HG03108 (cell line): ENCODE results near the gene ARMC6.

Source experiments
- ATAC-seq: cut with Tn5 transposase; IDR thresholded peaks from one replicate; pipeline ENCODE4 v1.9.1; 2021; ENCODE audit warnings: moderate library complexity; ENCODE audit not compliant: unreplicated experiment

ARMC6 gene

DNA sequence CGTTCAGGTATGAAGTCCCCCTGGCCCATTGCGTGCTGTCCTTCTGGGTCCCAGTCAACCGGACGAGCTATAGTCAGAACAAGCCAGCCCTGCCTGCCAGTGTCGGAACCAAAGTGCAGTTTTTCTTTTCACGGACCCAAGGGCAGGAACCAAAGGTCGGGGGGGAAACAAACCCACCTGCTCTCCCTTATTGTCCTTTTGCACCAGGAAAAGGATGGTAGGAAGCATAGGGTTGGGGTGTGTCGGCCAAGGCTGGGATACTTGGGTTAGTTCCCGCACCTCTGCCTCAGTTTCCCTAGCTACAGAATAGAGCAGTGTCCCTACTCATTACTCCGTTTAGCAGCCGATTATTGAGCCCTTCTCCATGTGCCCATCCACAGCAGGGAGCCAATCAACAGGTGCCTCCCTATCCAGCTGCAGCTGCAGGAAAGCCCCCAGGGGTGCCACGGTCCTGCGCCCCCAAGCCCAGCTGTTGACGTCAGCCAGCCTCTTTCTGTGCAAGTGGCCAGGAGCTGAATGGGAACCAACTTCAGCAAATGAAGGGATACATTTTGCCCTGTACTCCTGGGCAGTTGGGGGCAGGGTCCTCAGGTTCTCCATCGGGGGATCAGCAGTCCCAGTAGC is 21.0 kb downstream of the ARMC6 start:
- no peak for ATAC-seq

GRCh38 chr19:19054939-19055440 is 21.6 kb downstream of the ARMC6 start:
- no peak for ATAC-seq

GRCh38 chr19:19055701-19056100 is 22.3 kb downstream of the ARMC6 start:
- no peak for ATAC-seq

DNA sequence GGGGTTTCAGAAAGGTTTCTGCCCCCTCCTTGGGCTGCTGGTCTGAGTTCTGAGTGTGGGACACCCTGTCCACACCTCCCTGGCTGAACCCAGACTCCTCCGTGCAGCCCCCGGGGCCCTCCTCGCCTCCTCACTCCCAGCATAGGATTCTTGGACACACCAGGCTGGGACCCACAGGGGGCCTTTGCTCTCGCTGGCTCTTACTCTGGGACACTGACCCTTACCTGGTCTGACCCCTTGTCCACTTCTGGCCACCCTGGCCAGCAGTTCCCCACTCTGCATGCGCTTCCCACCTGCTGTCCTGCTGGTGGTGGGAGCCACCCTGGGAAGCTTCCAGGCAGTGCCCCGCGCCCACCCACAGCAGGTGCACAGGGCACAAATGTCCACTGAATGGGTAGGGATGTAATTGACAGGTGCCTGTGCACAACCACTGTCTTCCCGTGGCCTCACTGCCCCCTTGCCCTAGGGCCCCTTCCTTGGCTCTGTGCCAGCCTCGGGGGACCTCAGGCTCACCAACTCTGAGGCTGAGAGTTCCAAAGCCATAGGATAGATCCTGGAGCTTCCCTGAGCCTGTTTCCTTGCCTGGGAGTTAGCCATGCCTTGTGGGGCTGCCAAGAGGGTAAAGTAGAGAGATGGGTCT is 23.4 kb downstream of the ARMC6 start:
- no peak for ATAC-seq

- ATAC-seq: no peak
Observed at GRCh38 chr19:19057317-19057716, 23.9 kb downstream of the ARMC6 start.

DNA sequence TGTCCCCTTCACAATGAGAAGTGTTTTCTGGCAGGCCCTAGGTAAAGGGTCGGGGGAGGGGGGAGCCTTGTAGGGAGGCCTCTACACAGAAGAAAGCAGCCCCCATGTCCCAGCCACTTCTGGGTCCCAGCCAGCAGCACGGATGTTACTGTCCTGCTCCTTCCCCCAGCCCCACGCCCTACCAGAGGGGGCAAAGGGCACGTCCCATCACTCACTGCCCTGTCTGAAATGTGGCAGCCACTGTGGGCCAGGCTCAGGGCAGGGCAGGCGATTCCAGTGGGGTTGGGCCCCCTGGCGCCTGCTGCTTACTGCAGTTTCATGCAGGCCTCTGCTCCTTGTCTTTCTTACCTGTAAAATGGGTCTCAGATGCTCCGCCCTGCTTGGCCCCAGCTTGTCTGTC is 24.3 kb downstream of the ARMC6 start:
- no peak for ATAC-seq

- ATAC-seq: no peak
Observed at GRCh38 chr19:19059018-19059836, 25.8 kb downstream of the ARMC6 start.

DNA sequence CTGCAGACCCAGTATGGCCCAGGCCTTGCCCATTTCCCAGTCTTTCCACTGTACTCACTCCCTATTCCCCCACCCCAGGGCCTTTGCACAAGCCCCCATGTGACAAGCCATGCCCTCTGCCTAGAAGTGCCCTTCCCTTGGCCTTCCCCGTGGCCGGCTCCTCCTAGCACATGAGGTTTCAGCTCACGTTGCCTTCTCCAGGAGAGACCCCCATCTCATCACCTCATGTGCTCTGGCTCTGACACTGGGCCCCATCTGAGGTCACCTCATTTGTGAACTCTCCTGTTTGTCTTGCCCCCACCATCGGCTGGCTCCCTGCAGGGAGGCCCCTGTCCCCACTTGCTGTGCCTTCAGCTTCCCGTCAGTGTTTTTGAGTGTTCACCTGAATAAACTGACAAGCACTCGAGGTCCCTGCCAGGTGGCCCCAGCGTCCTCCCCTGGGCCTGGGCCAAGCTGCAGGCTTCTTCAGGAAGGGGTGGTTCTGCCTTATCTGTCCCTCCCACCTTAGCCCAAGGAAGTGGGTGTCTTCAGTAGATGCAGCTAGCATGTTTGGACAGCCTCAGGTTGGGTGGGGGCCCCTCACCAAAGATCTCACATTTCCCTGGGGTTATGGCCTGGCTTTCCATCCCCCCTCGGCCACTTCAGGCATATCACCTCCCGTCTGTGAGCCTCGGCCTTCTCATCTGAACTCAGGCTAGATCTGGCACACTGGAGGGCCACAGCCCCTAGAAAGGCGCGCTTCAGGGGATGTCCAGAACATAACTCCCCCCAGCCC is 26.6 kb downstream of the ARMC6 start:
- no peak for ATAC-seq

- no peak for ATAC-seq
Observed at GRCh38 chr19:19061506-19061905, 28.1 kb downstream of the ARMC6 start.

GRCh38 chr19:19062454-19063182 is 29.2 kb downstream of the ARMC6 start:
- no peak for ATAC-seq

GRCh38 chr19:19063183-19064097 is 30.0 kb downstream of the ARMC6 start, which contains the start of gene SLC25A42:
SLC25A42 (plus strand) TSS chr19:19063994; CDS start chr19:19096125, 32,131 bp downstream.
- peak; percentile 94 for ATAC-seq

GRCh38 chr19:19064098-19064722 is 30.8 kb downstream of the ARMC6 start:
- no peak for ATAC-seq

DNA sequence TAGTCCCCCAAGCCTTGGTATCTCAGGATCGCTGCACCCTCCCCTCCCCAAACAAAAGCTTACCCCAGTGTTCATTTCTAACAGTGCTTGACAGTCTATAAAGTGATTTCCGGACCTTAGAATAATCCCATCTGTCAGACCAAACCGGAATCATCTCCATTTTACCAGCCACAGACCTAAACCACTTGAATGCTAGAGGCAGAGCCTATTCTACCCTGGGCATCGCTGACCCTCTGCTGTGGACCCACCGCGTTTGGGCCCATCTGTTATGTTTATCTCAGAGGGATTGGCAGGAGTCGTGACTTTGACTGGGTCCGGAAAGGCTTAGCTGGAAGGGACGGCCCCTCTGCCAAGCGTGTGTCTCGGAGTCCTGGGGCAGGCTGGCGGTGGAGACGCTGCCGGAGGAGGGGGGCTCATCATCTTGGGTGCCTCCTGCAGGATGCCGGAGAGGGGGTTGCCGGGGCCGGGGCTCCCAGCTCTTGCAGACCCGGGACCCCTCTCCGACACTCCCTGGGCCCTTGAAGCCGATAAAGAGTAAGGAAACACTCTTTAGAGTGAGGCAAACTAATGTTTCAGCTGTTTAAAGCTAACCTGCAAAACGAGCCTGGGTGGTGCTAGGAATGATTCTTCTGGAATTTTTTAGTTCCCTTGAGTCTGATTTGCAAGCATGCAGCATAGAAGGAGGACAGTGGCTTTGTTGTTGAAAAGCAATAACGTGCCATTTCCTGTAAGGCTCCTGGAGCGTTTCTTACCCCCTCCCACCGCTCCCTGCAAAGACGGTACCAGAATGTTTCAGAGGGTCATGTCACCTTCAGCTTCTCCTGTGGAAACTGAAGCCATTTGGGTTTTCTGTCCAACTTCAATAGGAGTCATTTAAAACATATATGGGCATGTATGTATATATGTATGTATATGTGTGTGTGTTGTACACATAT is 31.7 kb downstream of the ARMC6 start:
- ATAC-seq: no peak

DNA sequence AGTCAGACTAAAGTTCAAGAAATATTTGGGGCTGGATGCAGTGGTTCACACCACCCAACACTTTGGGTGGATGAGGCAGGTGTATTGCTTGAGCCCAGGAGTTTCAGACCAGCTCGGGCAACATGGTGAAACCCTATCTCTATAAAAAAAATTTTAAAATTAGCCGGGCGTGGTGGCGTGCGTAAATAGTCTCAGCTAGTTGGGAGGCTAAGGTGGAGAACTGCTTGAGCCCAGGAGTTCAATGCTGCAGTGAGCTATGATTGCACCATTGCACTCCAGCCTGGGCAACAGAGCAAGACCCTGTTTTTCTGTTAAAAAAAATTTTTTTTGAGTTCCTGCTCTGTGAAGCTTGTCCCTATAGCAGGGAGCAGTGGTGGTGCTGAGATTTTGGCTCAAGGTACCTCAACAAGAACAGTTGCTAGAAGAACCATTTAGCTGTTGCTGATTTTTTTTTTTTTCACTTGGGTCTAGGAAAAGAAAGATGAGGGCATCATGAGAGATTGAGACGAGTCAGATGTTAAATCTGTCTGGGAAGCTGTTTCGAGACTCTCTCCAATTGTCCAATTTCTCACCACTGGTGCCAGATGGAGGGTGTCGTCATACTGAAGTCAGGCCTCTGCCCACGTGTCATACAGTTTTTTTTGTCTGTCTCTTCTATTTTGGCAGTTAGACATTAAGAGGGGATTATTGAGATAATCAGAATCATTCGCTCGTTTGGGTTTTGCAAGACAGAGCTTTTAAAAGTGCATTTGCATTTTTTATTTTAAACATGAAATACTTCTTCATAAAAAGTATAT is 34.1 kb downstream of the ARMC6 start:
- ATAC-seq: no peak

GRCh38 chr19:19068659-19069654 is 35.6 kb downstream of the ARMC6 start:
- ATAC-seq: no peak

DNA sequence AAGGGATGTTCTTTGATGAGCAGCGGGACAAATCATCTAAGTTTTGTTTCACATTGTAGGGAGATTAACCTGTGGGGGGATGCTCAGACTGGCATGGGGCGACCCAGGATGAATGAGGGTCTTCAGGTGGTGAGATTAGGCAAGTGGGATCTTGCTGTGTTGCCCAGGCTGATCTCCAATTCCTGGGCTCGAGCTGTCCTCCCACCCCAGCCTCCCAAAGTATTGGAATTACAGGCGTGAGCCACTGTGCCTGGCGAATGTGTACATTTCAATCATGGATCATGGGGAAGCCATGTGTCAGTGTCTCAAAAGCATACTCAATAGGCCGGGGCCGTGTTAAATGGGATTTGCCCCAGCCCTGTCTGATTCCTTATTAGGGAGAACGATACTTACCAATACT is 38.5 kb downstream of the ARMC6 start:
- no peak for ATAC-seq
